Mesenteric fat pad (tissue), 1 donor: Measurements from ENCODE around the gene CCNL1. TPM values are rescaled to one million over a fixed set of nuclear protein-coding genes. Genes with fewer than 3 reads are reported as not detected.
"Not testable (repeated sequence)": the region's sequence is repeated elsewhere in the genome, so short reads cannot be mapped to it uniquely, and the experiment has no call there.

Experiments
- DNase-seq: peaks from one replicate; pipeline ENCODE4 v3.0.0-alpha.2; 2020; ENCODE audit warnings: low spot score
- total RNA-seq: library from RNA; stranded (reverse); fragmentation: NEBNext Ultra II Directional; extraction: Animal tissue kit (Norgen Biotek cat#: 25700); gene quantifications from one replicate; pipeline ENCODE4 v1.2.1, GENCODE V29; 2021
- donor health status: DM: yes; HTN: yes; CAD: no.

The CCNL1 gene
- total RNA-seq, 1 donor from 2014 or later, result 315 TPM

- DNase-seq, result no peak
These were observed 54.9 kb downstream of the CCNL1 start for GRCh38 chr3:157104928-157105652.

DNA sequence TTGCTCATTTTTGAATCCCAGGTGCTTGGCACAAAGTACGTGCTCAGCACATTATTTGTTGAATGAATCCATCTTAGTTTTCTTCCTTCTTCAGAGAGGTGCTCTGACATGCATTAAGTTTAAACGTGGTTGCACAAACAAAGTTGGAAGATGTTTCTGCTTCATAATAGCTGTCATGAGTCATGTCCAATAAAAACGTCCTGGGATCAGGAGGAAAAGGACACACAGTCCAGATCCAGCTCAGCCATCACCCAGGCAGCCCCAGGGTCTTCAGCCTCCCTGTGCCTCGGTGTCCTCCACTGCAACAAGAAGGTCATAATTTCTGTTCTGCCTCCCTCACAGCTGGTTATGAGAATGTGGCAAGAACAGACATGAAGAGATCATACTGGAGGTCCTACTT lies 55.4 kb downstream of the CCNL1 start:
- DNase-seq, result no peak

DNA sequence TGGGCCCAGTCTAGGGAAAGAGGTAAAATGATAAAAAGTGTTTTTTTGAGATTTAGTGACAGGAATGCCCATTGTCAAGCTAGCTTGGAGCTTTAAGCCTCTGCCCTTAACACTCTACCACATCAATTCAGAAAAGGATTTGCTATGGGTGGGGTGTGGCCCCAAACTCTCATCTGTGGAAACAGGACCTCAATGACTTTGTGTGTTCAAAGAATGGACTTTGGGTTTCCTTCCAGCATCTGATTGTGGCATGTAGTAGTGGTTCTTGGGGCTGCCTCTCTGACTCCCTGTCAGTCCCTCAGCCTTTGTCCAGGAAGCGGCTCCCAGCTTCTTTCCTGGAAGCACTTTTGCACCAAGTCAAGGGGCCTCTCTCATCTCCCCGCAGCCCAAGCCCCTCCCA lies 56.1 kb downstream of the CCNL1 start:
- DNase-seq, result no peak

DNA sequence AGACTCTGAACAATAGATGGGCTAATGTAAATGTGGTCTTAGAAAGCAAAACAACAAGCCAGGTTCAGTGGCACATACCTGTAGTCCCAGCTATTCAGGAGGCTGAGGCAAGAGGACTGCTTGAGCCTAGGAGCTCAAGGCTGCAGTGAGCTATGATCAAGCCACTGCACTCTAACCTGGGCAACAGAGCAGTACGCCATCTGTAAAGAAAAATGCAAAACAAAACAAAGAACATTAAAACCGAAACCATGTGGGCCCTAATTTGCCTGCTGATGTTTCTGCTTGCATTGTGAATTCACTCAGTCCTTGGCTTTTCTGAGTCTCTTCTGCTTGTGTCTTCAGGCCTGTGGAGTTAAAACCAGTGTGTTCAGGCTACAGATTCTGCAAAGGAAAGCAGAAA lies 56.7 kb downstream of the CCNL1 start:
- DNase-seq, result no peak

GRCh38 chr3:157102595-157102994 lies 57.4 kb downstream of the CCNL1 start:
- DNase-seq, result not testable (repeated sequence)

GRCh38 chr3:157102098-157102497 lies 57.8 kb downstream of the CCNL1 start:
- no peak for DNase-seq

GRCh38 chr3:157101486-157101885 lies 58.5 kb downstream of the CCNL1 start:
- no peak for DNase-seq

GRCh38 chr3:157100608-157101396 lies 59.1 kb downstream of the CCNL1 start:
- DNase-seq, result no peak

DNA sequence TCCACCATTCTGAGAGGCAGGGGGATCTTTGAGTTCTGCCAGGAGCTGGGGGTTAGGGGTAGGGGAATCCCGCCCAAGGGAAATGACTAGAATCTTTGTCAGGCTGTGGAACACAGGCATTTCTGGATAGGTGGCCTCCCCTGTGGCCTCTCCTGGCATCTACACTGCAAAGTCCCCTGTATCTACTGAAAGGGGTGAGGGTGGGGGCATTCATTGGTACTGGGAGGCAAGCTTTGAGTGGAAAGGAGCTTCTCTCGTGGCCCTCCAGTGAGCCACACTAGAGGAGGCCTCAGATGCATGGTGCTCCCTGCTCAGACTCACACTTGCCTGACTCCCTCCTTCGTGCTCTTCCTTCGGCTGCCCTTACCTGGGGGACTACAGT lies 59.9 kb downstream of the CCNL1 start:
- DNase-seq, result no peak

- DNase-seq, result no peak
These were observed 60.4 kb downstream of the CCNL1 start for GRCh38 chr3:157099326-157100095.

- DNase-seq, result no peak
These were observed 61.1 kb downstream of the CCNL1 start for GRCh38 chr3:157098823-157099185.

- DNase-seq, result no peak
These were observed 61.7 kb downstream of the CCNL1 start for GRCh38 chr3:157098121-157098822.
